Islet of Langerhans (tissue), 1 donor: ENCODE results near the gene DUOX2.
"Not testable (repeated sequence)": the region's sequence is repeated elsewhere in the genome, so short reads cannot be mapped to it uniquely, and the experiment has no call there.

Experiments used
- FAIRE-seq: peaks from one replicate; lab custom pipeline; 2011; peaks lifted over from hg19 to GRCh38; lab: Jason Lieb, UNC

DUOX2 gene

DNA sequence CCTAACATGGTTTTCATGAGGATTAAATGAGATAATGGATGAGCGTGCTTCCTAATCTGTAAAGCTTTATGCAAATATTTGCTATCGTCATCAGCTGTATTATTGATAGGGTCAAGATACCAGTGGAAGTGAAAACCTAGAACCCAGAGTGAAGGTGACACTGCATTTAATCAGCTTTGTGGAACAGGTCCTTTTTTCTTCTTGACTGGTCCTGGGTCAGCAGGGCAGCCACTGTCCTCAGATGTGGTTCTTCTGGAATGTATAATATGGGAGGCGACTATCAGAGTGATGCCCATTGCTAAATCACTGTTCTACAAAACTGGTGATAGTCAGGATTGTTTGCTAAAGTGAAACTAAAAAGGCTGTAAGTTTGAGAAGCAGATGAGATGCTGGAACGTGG lies 49.6 kb downstream of the DUOX2 start:
- FAIRE-seq: no peak

DNA sequence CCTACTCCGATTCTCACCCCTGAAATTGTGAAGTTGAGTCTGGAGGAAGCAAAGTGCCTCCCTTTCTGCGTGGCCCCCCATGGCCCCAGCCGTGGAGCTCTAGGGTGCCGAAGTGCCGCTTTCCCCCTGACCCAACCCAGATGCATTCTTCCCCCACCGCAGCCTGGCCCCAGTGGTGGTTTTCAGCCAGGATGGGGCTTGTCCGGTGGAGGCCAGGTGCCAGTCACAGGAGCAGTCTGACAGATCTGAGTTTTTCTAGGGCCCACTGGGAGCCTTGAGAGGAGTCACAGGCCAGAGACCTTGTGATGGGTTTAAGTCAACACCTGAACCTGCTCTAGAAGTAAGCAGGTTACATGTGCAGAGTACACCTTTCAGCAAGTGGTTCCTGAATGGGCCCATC lies 51.7 kb downstream of the DUOX2 start:
- not testable (repeated sequence) for FAIRE-seq

DNA sequence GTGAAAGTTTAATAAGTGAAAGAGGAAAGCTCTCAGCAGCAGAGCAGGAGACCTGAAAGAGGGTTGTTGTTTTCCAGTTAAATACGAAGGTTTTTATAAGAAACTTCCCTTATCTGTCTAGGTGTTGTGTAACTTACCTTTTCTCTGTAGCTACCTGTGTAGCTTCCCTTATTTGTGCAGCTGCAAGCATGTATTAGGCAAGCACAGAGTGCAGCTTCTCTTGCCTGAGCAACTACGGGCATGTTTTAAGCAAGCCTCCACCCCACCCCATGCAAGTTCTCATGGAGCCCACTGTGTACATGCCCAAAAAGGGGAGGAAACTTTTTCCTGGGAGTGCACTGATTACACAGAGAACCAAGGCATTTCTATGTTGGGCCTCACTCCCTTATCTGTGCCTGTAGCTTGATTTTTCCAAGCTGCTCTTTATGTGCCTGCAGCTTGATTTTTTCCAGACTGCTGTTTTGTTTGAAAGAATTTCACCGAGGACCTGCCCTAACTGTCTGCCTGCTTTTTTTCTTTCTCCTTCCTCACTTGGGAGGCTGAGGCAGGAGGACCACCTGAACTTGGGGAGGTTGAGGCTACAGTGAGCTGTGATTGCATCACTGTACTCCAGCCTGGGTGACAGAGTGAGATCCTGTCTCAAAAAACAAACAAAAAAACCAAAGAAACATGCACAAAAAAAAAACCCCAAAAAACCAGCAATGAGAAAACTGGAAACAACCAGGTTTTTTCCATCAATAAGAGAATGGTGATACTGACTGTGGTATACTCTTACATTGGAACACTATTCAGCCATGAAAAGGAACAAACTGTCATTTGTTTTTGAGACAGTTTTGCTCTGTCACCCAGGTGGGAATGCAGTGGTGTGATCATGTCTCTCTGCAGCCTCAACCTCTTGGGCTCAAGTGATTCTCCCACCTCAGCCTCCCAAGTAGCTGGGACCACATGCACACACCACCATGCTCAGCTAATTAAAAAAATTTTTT lies 55.0 kb downstream of the DUOX2 start:
- not testable (repeated sequence) for FAIRE-seq

DNA sequence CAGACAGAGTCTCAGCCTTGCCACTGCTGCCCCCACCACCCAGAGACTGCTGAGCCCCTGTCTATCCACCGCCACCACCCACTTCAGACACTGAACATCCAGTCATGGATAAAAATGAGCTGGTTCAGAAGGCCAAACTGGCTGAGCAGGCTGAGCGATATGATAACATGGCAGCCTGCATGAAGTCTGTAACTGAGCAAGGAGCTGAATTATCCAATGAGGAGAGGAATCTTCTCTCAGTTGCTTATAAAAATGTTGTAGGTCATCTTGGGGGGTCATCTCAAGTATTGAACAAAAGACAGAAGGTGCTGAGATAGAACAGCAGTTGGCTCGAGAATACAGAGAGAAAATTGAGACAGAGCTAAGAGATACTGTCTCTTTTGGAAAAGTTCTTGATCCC lies 61.3 kb downstream of the DUOX2 start:
- FAIRE-seq: not testable (repeated sequence)

DNA sequence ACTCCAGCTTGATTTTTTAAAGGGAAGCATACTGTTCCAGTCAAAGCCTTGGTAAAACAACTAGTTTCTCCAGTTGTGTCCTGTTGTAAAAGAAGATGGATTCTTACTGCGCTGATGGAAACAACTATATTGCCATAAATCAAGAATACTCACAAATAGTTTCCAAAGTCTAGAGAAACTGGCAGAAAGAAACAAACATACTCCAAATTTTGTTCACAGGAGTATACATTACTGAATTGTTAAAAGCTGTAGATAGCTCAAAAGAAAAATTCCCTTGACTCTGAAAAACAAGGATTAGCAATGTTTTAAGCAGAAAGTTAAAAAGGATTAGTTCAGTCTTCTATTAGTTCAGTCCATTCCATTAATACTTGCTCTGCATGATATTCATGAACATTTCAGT lies 63.4 kb downstream of the DUOX2 start:
- FAIRE-seq: no peak

DNA sequence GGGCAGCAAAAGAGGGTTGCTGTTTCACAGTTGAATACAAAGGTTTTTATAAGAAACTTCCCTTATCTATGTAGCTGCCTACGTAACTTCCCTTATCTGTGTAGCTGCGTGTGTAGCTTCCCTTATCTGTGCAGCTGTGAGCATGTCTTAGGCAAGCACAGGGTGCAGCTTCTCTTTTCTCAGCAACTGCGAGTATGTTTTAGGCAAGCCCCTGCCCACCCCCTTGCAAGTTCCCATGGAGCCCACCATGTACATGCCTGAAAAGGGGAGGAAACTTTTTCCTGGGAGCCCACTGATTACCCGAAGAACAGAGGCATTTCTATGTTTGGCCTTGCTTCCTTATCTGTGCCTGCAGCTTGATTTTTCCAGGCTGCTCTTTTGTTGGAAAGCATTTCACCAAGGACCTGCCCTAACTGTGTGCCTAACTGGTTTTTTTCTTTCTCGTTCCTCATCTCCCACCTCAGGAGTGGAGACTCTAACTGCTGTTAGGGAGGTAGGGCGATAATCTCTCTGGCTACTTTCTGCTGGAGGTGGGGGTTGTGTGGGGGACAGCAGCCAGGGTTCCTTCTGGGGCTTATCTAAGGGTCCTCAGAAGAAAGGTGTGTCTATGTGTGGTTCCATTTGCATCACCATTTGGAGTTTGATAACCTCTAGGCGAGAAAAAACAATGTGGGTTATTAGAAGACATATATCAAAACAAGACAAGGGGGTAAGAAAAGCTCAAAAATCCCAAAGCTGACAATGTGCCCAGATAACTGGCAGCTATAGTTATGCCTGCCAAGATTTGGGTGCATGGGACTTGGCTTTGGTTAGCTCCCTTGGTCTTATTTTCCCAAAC lies 65.0 kb downstream of the DUOX2 start:
- FAIRE-seq: no peak

DNA sequence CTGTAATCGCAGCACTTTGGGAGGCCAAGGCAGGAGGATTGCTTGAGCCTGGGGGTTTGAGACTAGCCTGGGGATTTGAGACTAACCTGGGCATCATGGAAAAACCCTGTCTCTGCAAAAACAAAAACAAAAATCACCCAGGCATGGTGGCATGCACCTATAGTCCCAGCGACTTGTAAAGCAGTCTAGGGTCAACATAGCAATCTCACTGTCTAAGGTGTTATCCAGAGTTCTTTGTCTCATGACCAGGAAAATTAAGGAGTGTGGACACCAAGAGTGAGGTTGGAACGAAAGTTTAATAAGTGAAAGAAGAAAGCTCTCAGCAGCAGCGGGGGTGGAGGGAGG lies 65.6 kb downstream of the DUOX2 start:
- not testable (repeated sequence) for FAIRE-seq

DNA sequence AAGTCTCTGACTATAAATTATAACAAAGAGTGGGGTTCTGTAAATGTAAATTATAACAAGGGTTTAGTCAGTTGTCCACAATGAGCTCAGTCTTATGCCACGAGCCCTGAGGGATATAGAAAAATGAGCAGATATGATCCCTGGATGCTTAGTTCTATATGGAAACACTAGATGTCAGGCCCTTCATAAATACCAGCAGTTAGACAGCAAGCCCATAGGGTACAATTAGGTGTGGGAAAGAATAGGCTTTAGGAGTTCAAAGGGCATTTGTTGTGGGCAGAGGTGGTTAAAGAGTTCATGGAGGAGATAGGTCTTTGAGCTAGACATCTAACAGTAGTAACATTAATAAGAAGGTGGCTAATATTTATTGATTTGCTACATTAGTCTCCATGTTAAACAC lies 69.7 kb downstream of the DUOX2 start:
- FAIRE-seq: not testable (repeated sequence)

DNA sequence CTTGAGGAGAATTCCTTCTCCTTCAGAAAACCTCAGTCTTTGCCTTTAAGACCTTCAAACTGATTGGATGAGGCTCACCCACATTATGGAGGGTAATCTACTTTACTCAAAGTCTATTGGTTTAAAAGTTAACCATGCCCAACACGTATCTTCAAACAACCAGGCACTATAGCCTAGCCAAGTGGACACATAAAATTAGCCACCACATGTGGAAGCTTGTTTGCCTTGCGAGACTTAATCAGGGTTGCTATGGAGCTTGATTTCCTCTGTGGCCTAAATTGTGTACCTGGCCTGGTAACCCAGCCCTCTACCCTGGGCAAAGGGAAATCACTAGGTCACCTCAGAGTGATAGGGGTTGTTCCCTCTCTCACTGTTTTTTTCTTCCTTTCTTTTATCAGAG lies 71.1 kb downstream of the DUOX2 start:
- FAIRE-seq: not testable (repeated sequence)
